ENCODE results near the gene SLFNL1.

Gene SLFNL1

GRCh38 chr1:41030872-41031616 is 9.5 kb upstream of the SLFNL1 start:
- H3K4me3 ChIP-seq (ENCODE audit: low read depth, low read length) = no peak overlapping the region
- no peak for DNase-seq (ENCODE audit: low read depth)
- TF ChIP-seq CTCF (IDR thresholded peaks at IDR 0.05; ENCODE audit: insufficient read depth, low read depth, low read length, missing control alignments) = no peak

GRCh38 chr1:41028034-41028642 is 6.6 kb upstream of the SLFNL1 start:
- no peak overlapping the region for H3K4me3 ChIP-seq (ENCODE audit: low read depth, low read length)
- no peak for TF ChIP-seq CTCF (IDR thresholded peaks at IDR 0.05; ENCODE audit: insufficient read depth, low read depth, low read length, missing control alignments)
- no peak for DNase-seq (ENCODE audit: low read depth)

- no peak overlapping the region for H3K4me3 ChIP-seq (ENCODE audit: low read depth, low read length)
- DNase-seq (ENCODE audit: low read depth) = peak; percentile 59
- TF ChIP-seq CTCF (IDR thresholded peaks at IDR 0.05; ENCODE audit: insufficient read depth, low read depth, low read length, missing control alignments) = no peak
Observed at GRCh38 chr1:41025979-41026819, 4.7 kb upstream of the SLFNL1 start.

GRCh38 chr1:41024953-41025352 is 3.4 kb upstream of the SLFNL1 start:
- no peak for TF ChIP-seq CTCF (IDR thresholded peaks at IDR 0.05; ENCODE audit: insufficient read depth, low read depth, low read length, missing control alignments)
- no peak overlapping the region for H3K4me3 ChIP-seq (ENCODE audit: low read depth, low read length)
- no peak for DNase-seq (ENCODE audit: low read depth)

- TF ChIP-seq CTCF (IDR thresholded peaks at IDR 0.05; ENCODE audit: insufficient read depth, low read depth, low read length, missing control alignments) = no peak
- H3K4me3 ChIP-seq (ENCODE audit: low read depth, low read length) = no peak overlapping the region
- no peak for DNase-seq (ENCODE audit: low read depth)
Observed at GRCh38 chr1:41023279-41023990, 1.9 kb upstream of the SLFNL1 start.

GRCh38 chr1:41022424-41022823 is 899 bp upstream of the SLFNL1 start:
- DNase-seq (ENCODE audit: low read depth) = no peak
- no peak for TF ChIP-seq CTCF (IDR thresholded peaks at IDR 0.05; ENCODE audit: insufficient read depth, low read depth, low read length, missing control alignments)

More at GRCh38 chr1:41022424-41022823, 899 bp upstream of the SLFNL1 start:
- H3K4me3 ChIP-seq (ENCODE audit: low read depth, low read length) = no peak overlapping the region

Measured in GM12865 (cell line).